Activated effector memory CD4-positive, alpha-beta T cell treated with anti-CD3 and anti-CD28 coated beads, Interleukin-2, amount 50 U/mL, for 16 hours (primary cell): Measurements from ENCODE around the gene SNRNP48.

Experiments used
- DNase-seq: peaks from one replicate; pipeline ENCODE4 v3.0.0-alpha.2; 2020

The SNRNP48 gene

GRCh38 chr6:7559651-7560385 lies 30.2 kb upstream of the SNRNP48 start:
- DNase-seq: no peak

GRCh38 chr6:7561153-7561964 lies 28.6 kb upstream of the SNRNP48 start:
- no peak for DNase-seq

- DNase-seq: no peak
Observed at GRCh38 chr6:7562769-7563168, 27.2 kb upstream of the SNRNP48 start.

GRCh38 chr6:7566107-7566506 lies 23.9 kb upstream of the SNRNP48 start:
- no peak for DNase-seq

- no peak for DNase-seq
Observed at GRCh38 chr6:7566617-7567173, 23.3 kb upstream of the SNRNP48 start.

GRCh38 chr6:7568021-7568420 lies 22.0 kb upstream of the SNRNP48 start:
- DNase-seq: no peak

- no peak for DNase-seq
Observed at GRCh38 chr6:7569082-7569481, 20.9 kb upstream of the SNRNP48 start.

GRCh38 chr6:7572213-7572943 lies 17.6 kb upstream of the SNRNP48 start:
- DNase-seq: no peak

GRCh38 chr6:7574500-7574899 lies 15.5 kb upstream of the SNRNP48 start:
- no peak for DNase-seq

GRCh38 chr6:7578516-7578915 lies 11.5 kb upstream of the SNRNP48 start:
- DNase-seq: no peak

GRCh38 chr6:7578931-7579330 lies 11.1 kb upstream of the SNRNP48 start:
- DNase-seq: no peak

GRCh38 chr6:7579851-7580250 lies 10.1 kb upstream of the SNRNP48 start:
- DNase-seq: no peak

GRCh38 chr6:7580537-7580926 lies 9.5 kb upstream of the SNRNP48 start:
- DNase-seq: no peak

GRCh38 chr6:7580927-7581618 lies 8.9 kb upstream of the SNRNP48 start:
- DNase-seq: no peak

- no peak for DNase-seq
Observed at GRCh38 chr6:7585287-7585930, 4.6 kb upstream of the SNRNP48 start.

- DNase-seq: no peak
Observed at GRCh38 chr6:7587631-7588100, 2.3 kb upstream of the SNRNP48 start.

GRCh38 chr6:7588506-7588905 lies 1.5 kb upstream of the SNRNP48 start:
- DNase-seq: no peak

GRCh38 chr6:7589221-7589620 lies 777 bp upstream of the SNRNP48 start:
- no peak for DNase-seq

GRCh38 chr6:7590918-7591302 lies 912 bp downstream of the SNRNP48 start:
- no peak for DNase-seq

- no peak for DNase-seq
Observed at GRCh38 chr6:7591770-7592169, 1.8 kb downstream of the SNRNP48 start.

GRCh38 chr6:7593229-7593628 lies 3.2 kb downstream of the SNRNP48 start:
- no peak for DNase-seq

- DNase-seq: no peak
Observed at GRCh38 chr6:7594579-7595125, 4.7 kb downstream of the SNRNP48 start.
